DMS 273 (cell line): ENCODE data around the gene MKI67.
A peak's percentile ranks its signal among the peaks of the same experiment; 100 is the strongest.

ENCODE experiments used
- DNase-seq: peaks from one replicate; lab custom pipeline; 2025; ENCODE audit not compliant: unreplicated experiment; lab: John Stamatoyannopoulos, UW

MKI67 gene

DNA sequence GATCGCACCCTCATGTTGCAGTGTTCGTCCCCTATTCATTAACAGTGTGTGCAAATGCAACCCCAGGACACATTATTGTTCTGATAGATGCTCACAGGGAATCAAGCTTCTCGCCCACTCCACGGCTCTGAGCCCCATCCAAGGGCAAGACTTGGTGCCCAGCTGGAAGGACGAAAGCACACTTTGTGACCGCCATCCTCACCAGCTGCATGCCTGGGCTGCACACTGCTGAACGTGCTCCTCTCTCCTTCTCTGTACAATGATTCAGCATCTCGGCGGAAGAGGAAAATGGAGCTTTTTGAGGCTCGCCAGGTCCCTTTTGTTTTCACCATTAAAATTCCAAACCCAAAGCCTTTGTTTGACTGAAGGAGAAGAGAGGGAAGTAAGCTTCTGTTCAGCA, 41.9 kb downstream of the MKI67 start:
- DNase-seq, result no peak

DNA sequence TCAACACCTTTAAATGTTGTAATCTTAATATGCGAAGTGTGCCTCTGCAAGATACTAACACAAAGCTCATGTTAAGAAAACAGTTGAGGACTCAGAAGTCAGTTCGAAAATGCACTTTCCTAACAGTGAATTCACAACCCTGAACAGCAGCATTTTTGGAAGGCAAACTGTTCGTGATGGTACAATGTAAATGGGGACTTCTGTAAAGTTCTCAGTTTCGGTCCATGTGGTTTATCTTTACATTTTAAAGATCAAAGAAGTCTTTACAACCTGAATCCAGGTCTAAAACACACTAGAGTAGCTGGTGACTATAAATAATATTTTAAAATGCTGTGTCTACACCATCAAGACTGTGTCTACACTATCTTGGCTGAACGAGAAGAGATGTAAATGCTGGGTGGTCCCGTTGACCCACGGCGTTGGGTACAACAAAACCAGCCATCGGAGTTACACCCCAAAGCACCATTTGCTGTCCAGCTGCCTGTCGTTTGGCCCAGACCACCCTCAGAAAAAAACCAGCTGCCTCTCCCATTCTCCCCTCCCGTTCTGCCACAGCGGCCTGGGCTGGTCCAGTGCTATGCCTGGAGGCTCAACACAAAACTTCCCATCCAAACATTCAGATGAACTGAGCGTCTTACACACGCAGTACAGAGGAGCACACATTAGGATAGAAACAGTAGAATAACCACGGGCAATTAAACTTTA, 42.9 kb downstream of the MKI67 start:
- DNase-seq, result no peak

DNA sequence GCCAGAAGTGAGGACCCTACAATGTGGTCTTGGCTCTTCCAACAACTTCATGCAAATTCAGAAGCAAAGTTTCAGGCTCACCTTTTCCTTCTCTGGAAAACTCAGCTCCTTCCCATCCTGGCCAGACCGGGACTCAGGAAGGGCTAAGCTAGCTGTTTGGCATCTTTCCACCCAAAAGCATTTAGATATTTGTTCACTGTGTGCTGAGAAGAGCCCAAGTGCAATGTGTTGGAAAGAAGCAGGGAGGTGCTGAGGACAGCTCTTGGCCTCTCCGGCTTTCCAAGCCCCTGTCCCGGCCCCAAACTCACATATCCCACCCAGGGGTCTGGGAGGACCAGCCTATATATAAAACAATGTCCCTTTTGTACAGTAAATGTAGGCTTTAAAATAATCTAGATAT, 44.5 kb downstream of the MKI67 start:
- no peak for DNase-seq

DNA sequence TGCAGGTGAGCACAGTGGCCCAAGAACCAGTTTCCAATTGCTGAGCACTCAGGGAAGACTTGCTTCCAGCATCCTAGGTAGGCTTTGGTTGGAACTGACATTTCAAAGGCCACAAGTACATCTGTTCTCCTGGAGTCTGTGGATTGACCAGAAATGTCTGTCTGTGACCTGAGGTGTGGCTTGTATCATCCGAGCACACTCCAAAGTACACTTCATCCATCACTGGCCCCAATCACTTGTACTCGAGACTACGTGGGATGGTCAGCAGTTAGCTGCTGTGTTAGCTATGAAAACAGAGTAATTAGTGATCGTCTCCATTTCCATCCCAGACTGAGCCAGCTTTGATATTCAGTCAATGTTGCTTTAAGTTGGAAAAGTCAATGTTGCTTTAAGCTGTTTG, 45.0 kb downstream of the MKI67 start:
- no peak for DNase-seq

DNA sequence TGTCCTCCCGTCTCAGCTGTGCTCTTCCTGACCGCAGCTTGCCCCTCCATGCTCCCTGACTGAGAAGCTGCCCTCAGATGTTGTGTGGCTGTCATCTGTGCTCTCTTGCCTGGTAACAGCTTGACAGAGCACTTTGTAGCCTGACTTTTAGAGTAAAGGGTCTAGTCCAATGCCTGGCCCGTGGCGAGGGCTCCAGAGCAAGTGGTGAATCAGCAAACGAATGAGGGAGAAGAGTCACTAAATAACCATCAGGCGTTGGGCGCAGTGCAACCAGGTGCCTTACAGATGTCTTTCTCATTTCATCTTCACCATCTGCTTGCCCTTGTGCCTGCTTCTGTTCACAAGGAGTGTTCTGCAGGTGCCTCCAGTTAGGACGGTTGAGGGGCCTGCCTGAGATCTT, 45.6 kb downstream of the MKI67 start:
- no peak for DNase-seq

DNA sequence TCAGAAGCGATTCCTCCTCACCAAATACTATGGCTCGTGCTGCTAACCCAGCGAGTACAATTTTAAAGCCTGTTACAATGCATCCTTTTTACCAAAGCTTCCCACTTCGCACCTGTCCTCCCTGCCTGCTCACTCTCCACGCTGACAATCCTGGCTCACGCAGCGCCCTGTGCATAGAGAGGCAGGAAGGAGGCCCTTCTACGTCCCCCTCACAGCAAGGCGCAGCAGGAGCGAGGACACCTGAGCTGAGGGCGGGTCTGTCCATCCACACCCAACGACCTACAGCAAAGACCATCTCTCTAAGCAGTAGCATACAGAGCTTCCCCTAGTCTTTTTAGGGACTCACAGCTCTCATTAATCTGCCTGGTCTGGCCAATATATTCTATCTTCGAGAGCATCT, 46.0 kb downstream of the MKI67 start:
- no peak for DNase-seq

DNA sequence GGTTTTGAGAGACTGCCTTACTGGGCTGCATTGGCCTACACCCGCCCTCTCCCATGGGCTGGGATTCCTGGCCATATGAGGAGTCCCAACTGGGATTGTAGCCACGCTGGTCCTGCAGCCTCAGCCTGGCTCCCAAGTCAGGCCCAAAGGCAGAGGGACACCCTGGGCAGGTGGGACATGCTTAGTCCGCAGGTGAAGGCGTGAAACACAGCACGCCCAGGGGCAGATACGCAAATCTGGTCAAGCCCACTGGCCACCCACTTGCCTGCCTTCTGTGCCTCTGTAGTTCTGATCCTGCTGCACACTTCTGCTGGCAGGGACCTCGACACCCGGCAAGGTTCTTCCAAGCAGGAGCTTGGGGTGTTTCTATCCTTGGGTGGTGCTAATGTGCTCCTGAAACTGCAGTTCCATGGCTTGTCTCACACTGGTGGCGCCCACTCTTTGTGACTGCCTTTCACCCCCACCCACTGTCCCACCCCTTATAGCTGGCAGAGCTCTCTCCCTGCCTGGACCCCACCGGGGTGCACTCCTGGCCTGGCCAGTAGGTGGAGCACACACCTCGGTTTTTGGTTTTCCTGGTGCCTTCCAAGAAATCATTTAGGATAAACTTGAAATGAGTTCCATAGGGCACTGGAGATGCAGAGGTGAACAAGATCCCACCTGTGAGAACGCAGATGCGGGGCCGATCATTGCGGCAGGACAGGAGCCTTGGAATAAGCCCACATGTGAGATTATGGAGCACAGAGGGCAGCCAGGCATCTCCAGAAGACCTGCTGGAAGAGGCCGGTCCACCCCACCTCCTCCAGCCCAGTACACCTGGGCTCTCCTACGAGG, 47.9 kb downstream of the MKI67 start:
- DNase-seq, result peak; percentile 68

DNA sequence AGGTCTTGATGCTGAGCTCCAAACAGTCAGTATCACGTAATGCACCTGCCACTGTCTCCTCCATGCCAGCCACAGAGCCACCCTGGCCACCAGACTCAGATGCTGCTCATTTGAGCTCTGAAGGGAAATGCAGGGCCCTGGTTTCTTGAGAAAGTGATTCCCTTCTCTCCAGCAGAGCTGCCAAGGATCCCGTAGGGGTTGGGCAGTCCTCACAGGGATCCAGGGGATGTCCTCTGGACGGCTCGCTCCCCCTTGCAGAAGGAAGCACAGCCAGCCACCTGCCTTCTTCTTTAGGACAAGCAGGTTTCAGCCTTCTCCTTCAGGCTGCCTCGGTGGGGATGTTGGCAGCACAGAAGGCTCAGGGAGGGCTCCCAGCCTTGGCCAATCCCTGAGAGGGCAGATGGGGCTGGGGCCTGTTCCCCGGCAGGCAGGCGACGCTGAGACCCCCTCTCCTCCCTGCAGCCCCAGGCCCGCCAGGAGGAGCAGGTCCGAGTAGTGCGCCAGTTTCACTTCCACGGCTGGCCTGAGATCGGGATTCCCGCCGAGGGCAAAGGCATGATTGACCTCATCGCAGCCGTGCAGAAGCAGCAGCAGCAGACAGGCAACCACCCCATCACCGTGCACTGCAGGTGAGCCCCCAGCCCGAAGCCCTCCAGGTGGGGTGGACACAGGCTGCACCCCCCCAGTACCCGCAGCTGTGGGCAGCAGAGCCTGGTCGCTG, 48.9 kb downstream of the MKI67 start:
- DNase-seq, result no peak

DNA sequence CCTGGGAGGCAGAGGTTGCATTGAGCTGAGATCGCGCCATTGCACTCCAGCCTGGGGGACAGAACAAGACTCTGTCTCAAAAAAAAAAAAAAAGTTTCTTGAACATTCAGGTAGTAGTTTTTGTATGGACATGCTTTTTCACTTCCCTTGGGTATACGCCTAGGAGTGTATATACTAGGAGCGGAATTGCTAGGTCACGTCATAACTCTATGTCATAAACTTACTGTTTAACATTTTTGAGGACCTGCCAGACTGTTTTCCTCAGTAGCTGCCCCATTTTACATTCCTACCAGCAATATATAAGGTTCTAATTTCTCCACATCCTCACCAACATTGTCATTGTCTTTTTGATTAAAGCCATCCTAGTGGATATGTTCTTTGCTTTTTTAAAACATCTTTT, 51.6 kb downstream of the MKI67 start:
- DNase-seq, result no peak

DNA sequence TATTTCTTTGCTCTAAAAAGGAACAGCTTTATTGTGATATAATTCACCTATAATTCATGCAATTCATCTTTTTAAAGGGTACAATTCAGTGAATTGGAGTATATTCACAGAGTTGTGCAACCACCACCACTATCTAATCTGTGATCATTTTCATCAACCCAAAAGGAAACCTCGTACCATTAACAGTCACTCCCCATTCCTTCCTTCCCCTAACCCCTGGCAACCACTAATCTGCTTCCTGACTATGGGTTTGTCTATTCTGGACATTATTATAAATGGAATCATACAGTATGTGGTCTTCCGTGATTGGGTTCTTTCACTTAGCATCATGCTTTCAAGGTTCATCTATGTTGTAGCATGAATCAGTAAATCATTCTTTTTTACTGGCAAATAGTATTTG, 52.3 kb downstream of the MKI67 start:
- no peak for DNase-seq

DNA sequence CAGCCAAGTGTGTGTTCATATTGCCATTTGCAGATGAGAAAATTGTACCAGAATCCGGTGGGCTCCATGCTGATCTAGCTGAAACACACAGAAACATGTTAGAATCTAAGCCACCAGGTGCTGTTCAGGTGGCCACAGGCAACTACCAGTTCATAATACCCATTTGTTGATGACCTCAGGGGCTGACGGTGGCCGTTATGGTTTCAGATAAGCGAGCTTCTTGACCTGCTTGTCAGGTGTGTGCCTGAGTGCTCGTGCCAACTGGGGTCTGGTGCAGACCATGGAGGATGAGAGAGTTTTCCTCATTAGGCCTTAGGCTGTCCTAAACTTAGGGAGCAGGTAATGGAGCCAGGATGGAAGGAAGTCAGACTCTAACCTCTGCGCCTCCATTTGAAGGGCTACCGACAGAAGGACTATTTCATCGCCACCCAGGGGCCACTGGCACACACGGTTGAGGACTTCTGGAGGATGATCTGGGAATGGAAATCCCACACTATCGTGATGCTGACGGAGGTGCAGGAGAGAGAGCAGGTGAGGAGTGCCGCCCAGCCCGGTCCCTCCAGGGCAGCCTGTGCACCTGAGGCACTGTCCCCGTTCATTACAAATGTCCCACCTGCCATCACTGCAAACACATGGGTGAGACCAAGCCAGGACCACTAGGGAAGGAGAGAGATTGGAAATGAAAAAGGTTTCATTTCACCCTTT, 53.1 kb downstream of the MKI67 start:
- no peak for DNase-seq

DNA sequence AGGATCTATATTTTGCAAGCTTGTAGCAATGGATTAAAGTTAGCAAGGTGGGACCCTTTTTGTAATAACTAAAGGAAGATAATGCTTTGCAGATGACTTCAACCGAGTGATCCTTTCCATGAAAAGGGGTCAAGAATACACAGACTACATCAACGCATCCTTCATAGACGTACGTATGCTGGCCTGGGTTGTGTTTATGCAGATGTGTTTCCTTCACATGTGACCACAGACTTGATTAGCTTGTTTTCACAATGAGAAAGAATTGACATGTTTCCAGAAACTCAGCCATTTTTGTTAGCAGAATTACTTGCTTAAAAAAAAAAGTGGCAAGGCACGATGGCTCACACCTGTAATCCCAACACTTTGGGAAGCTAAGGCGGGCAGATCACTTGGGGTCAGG, 54.2 kb downstream of the MKI67 start:
- no peak for DNase-seq

DNA sequence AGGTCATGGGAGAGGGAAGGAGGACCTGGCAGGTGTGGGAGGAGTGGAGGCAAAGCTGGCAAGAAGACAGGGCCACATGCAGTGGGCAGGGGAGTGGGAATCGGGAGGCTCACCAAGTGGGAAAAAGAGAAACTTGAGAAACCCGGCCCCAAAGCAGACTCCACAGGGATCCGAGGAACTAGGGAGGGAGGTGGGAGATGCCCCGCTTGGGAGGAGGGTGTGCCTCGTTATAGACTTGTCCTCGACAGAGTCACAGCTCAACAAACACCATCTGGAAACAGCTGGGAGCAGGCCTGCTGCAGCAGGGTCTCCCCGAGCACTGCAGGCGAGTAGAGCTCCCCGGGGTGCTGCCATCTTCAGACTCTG, 54.8 kb downstream of the MKI67 start:
- no peak for DNase-seq

DNA sequence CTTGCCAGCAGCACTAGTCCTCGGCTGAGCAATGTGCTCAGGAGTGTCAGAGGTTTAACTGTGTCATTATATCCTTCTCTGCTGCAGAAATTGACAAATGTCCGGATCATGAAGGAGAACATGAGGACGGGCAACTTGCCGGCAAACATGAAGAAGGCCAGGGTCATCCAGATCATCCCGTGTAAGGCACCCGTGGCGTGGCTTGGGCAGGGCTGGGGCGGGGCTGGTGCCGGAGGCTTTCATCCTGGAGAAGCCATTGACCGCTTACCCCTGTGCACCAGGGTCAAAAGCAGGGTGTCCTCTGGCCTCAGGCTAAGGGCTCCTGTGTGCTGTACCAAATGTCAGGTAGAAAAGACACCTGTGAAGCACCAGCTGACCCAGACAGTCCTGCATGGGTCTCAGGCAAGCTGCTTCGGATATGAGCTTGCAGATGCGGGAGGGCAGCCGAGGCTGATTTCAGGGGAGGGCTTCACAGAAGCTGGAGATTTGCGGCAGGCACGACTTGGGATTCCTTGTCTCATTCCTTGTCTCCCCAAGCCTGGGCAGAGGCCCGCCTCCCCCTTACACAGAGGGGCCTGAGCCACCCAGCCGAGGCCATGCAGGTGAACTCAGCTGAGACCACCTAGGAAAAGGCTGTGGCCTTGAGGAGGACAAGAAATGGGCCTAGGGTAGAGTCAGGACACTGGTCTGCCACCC, 55.4 kb downstream of the MKI67 start:
- DNase-seq, result no peak

DNA sequence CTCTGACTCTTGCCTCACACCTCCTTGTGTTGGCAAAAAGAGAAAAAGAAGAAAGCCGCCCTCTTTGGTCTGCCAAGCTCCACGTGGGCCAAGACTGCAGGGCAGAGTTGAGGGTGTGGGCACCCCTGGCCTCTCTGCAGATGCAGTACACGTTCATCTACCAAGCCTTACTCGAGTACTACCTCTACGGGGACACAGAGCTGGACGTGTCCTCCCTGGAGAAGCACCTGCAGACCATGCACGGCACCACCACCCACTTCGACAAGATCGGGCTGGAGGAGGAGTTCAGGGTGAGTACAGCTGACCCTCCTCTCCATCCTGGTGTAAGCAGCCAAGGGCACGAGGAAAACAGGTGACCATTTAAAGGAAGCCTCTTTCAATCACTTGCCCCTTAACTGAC, 56.1 kb downstream of the MKI67 start:
- DNase-seq, result no peak

DNA sequence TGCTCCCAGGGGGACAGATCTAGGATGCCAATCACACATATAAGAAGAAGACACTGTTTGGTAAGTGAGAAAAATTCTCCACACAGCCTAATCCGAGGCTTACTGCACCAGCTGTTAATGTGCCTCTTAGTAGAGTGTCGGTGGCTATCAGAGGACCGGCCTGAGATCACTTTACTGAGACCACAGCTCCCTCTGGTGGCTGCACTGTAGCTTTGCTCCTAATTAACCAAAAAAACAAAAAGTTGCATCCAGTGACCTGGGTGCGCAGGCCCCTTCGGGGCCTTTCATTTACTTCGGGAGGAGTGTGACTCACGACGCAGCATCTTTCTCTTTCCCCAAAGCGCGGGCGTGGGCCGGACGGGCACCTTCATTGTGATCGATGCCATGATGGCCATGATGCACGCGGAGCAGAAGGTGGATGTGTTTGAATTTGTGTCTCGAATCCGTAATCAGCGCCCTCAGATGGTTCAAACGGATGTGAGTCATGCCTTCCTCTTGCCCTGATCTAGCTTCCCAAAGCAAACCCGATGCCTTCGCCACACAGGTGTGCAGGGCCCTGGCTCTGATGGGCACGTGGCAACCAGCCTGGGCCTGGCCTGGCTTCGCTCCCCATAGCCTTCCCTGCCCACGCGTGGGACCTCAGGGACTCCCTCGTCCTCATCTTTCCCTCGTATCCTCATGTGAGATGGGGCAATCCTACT, 56.7 kb downstream of the MKI67 start:
- DNase-seq, result peak; percentile 81

DNA sequence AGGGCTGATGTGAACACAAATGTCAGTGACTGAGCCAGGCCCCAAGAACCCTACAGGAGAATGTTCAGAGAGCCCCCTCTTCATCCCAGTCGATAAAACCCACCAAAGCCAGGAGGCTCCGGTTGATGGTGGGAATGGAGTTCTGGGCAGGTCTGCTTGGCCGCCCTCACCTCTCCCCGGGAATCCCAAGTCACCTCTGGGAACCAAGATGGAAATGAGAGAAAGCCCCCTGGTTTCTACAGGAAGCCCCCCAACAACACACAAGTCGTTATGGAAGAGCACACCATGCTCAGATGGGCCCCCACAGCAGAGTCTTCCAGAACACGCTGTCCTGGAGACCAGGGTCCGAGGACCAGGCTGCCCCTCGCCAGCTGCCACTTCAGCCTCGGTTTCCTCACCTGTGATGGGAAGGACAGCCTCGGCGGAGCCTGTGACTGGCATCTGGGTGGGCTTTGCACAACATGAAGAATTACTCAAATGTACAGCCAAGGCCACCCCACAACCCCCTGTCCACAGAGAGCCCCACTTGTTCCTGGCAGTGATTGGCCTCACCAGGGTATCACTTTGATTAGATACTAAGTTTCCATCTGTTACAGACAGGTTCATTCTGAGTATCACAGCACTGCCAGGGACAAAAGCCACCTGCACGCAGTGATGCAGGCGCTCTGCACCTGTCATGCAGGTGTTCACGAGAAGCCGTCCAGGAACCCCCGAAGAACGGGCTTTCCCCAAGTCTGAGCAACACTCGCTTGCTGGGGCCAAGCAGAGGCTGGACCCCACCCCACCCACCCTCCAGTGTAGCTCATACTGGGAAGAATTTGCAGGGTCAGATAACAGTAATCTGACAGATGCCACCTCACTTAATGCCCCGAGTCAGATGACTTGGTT, 57.6 kb downstream of the MKI67 start:
- DNase-seq, result no peak

DNA sequence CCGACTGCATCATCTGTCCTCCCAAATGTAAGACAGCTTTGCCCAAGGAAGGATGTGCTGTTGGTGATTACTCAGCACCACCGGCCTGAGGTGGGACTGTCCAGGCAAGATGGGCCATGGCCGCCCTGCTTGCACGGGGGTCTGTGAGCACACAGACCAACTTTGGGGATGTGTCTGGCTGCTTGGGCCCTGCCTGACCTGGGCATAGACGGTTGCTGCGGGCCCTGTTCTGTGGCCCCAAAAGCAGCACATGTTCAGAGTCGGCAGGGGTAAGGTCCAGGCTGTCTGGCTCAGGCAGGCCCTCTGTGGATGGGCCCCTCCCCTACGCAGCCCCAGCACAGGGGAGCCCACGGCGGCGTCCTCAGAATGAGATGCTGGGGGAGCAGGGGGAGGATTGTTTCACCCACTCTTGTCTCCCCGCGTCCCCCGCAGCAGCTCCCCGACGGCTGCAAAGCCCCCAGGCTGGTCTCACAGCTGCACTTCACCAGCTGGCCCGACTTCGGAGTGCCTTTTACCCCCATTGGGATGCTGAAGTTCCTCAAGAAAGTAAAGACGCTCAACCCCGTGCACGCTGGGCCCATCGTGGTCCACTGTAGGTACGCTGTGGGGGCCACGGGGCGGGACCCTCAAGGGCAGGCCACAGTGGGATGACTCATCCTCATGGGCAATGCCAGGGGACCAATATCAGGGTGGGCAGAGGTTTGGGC, 58.4 kb downstream of the MKI67 start:
- no peak for DNase-seq
